HepG2 (cell line): ENCODE results near the gene LINGO1. TPM values are rescaled to one million over a fixed set of nuclear protein-coding genes. Genes with fewer than 3 reads are reported as not detected.
A peak's percentile ranks its signal among the peaks of the same experiment; 100 is the strongest.

ENCODE experiments used
- ATAC-seq: fragments of 200-7000 bp; cut with Tn5 transposase; 3 replicates; pipeline ENCODE4 v1.9.1; 2020; ENCODE audit warnings: mild to moderate bottlenecking, moderate library complexity
- BruUV-seq: library from RNA; stranded (reverse); fragments of 400-500 nt; replicated peaks from 2 replicates; lab custom pipeline; 2021; lab: Mats Ljungman, UMichigan
- CTCF ChIA-PET: fragments of 300-600 bp; formaldehyde crosslinking; extraction: SDS; loops from one replicate; lab custom pipeline; 2021; ENCODE audit warnings: low total read pairs, inconsistent platforms, low intra/inter-chr PET ratio; lab: Yijun Ruan, JAX
- POLR2A ChIA-PET: fragments of 350-600 bp; sonication (Branson Sonifier 250); formaldehyde crosslinking; loops from one replicate; lab custom pipeline; 2020; ENCODE audit warnings: antibody characterized with exemption, inconsistent platforms; lab: Yijun Ruan, JAX
- DNase-seq: peaks from one replicate; pipeline ENCODE4 v3.0.0-alpha.2; 2015; ENCODE audit warnings: low spot score
- FAIRE-seq: peaks from 3 replicates; lab custom pipeline; 2011; peaks lifted over from hg19 to GRCh38; lab: Jason Lieb, UNC
- H2AFZ ChIP-seq: one replicate; pipeline ENCODE4 v1.6.1; 2011; ENCODE audit warnings: low read length, inconsistent platforms
- H3K27ac ChIP-seq: fragments of 300-600 bp; 3 replicates; pipeline ENCODE4 v1.8.0; 2011; ENCODE audit warnings: mixed run types, mild to moderate bottlenecking, mixed read lengths, low read length, inconsistent platforms; ENCODE audit not compliant: insufficient read depth; ENCODE audit errors: extremely low read length
- H3K27me3 ChIP-seq, 2 experiments: fragments of 200-600 bp in 1 of 2; 2 replicates in 1 of 2; 3 replicates in 1 of 2; pipeline versions ENCODE4 v1.6.0 to v1.8.0; 2011; ENCODE audit warnings: low read length in 2 of 2, mild to moderate bottlenecking in 2 of 2, moderate library complexity in 2 of 2, inconsistent platforms in 1 of 2; ENCODE audit not compliant: insufficient read depth in 2 of 2, control insufficient read depth in 1 of 2
- H3K36me3 ChIP-seq, 2 experiments: fragments of 200-600 bp in 1 of 2; replicated peaks in 1 of 2; 2 replicates in 1 of 2; 3 replicates in 1 of 2; pipeline versions ENCODE4 v1.5.1 to v1.8.0; 2011; ENCODE audit warnings: low read length in 2 of 2, inconsistent platforms in 1 of 2; ENCODE audit not compliant: insufficient read depth in 2 of 2, control insufficient read depth in 1 of 2
- H3K4me1 ChIP-seq: 2 replicates; pipeline ENCODE4 v1.5.1; 2012; ENCODE audit warnings: low read length, inconsistent platforms; ENCODE audit not compliant: insufficient read depth
- H3K4me2 ChIP-seq: 2 replicates; pipeline ENCODE4 v1.6.0; 2011; ENCODE audit warnings: low read depth, low read length, inconsistent platforms
- H3K4me3 ChIP-seq, 3 experiments: fragments of 200-600 bp in 1 of 3; sonication (generic), shearing (Covaris generic) in 1 of 3; replicated peaks in 1 of 3; 2 replicates each; pipeline ENCODE4 v1.5.1; 2011 to 2016; ENCODE audit warnings: low read length in 3 of 3, inconsistent platforms in 2 of 3, low read depth in 2 of 3, mild to moderate bottlenecking in 2 of 3, control low read depth in 1 of 3, mixed read lengths in 1 of 3; ENCODE audit not compliant: insufficient read depth in 1 of 3
- H3K79me2 ChIP-seq: one replicate; pipeline ENCODE4 v1.6.1; 2011; ENCODE audit warnings: low read length, inconsistent platforms; ENCODE audit not compliant: insufficient read depth
- H3K9ac ChIP-seq: 2 replicates; pipeline ENCODE4 v1.6.0; 2011; ENCODE audit warnings: mild to moderate bottlenecking, low read depth, low read length, inconsistent platforms; ENCODE audit not compliant: insufficient read depth
- H3K9me3 ChIP-seq: 2 replicates; pipeline ENCODE4 v1.5.1; 2012; ENCODE audit warnings: mild to moderate bottlenecking, low read length
- H4K20me1 ChIP-seq: 2 replicates; pipeline ENCODE4 v1.6.0; 2011; ENCODE audit warnings: inconsistent platforms, mild to moderate bottlenecking, low read length, moderate library complexity; ENCODE audit not compliant: insufficient read depth
- WGBS: methylation state at CpG from one replicate; pipeline ENCODE4 v1.1.6; 2017; ENCODE audit warnings: low lambda C conversion rate; 5-methylcytosine and 5-hydroxymethylcytosine counted together
- in situ Hi-C: cut with HindIII; loops from 2 replicates; pipeline ENCODE4 v1.10.0; 2017; ENCODE audit warnings: low pct_unique_long_range_greater_than_20kb; ENCODE audit not compliant: extremely low pct_ligation_motif_present
- intact Hi-C: fragments of 100-400 bp; cut with micrococcal nuclease; formaldehyde crosslinking; loops from one replicate; pipeline ENCODE4 v1.10.0; 2022; ENCODE audit not compliant: unreplicated experiment
- polyA plus RNA-seq, 8 experiments: library from polyadenylated mRNA; depleted of rRNA in 3 of 8; stranded (reverse) in 7 of 8; unstranded in 1 of 8; fragments of >200 nt; fragmentation: Illumina TruSeq in 4 of 8; extraction: Trizol in 4 of 8; gene quantifications; 2 replicates each; pipeline versions ENCODE4 v1.2.1 to v1.2.3, GENCODE V29; 2011 to 2016; ENCODE audit warnings: low read depth in 4 of 8, missing spikeins in 1 of 8, mixed read lengths in 1 of 8; ENCODE audit not compliant: insufficient read depth in 1 of 8
- total RNA-seq, 5 experiments: library from RNA; depleted of rRNA; stranded (reverse); fragments of >200 nt; fragmentation: Illumina TruSeq; extraction: Trizol; gene quantifications; 2 replicates each; pipeline ENCODE4 v1.2.3, GENCODE V29; 2016; ENCODE audit warnings: low read depth in 1 of 5
- TF ChIP-seq, protein P1 (sequence below): sonication (generic); formaldehyde crosslinking; IDR thresholded peaks from 2 replicates; pipeline ENCODE4 v1.9.0; 2021; ENCODE audit warnings: mild to moderate bottlenecking, missing genetic modification reagents
- TF ChIP-seq, protein P2 (sequence below): IDR thresholded peaks from 2 replicates; pipeline ENCODE4 v1.6.1; 2016

Gene LINGO1
- total and polyA plus RNA-seq, 2 of the 13 experiments (the other 11 are each of a cell fraction or from before 2014, with no cell fraction given): 0.07 TPM; not detected in 1

- no peak overlapping the region for H2AFZ ChIP-seq
- POLR2A ChIA-PET: no interaction called here
Measured at GRCh38 chr15:77623755-77624524, 8.8 kb downstream of the LINGO1 start.

More at GRCh38 chr15:77623755-77624524, 8.8 kb downstream of the LINGO1 start:
- DNase-seq (no peak), FAIRE-seq (no peak), ATAC-seq (no peak)
- Histone ChIP-seq H4K20me1 (no peaks in the 10 kb centered on the region), H3K4me3 (no peak overlapping the region), H3K27me3 (peaks cover 0 to 6% of the 10 kb centered on the region in 2 experiments; a peak in 4 of 5 replicates), H3K9me3 (no peaks in the 10 kb centered on the region), H3K36me3 (no peaks in the 10 kb centered on the region), H3K9ac (no peak overlapping the region), H3K79me2 (no peaks in the 10 kb centered on the region), H3K4me2 (no peak overlapping the region), H3K4me1 (peaks cover 30% of the 10 kb centered on the region), H3K27ac (no peak overlapping the region)
- BruUV-seq: no TSS peak
- in situ Hi-C loops (no loop called here), intact Hi-C loops (no loop called here)
- CTCF ChIA-PET: interaction anchor here (1.5 kb wide), 1 partner anchor 10 kb away, joined by 12 read pairs; no protein-coding TSS in a partner anchor
- 54% methylated on average over 7 of the region's 11 CpGs for WGBS
- TF ChIP-seq, protein P1, sequence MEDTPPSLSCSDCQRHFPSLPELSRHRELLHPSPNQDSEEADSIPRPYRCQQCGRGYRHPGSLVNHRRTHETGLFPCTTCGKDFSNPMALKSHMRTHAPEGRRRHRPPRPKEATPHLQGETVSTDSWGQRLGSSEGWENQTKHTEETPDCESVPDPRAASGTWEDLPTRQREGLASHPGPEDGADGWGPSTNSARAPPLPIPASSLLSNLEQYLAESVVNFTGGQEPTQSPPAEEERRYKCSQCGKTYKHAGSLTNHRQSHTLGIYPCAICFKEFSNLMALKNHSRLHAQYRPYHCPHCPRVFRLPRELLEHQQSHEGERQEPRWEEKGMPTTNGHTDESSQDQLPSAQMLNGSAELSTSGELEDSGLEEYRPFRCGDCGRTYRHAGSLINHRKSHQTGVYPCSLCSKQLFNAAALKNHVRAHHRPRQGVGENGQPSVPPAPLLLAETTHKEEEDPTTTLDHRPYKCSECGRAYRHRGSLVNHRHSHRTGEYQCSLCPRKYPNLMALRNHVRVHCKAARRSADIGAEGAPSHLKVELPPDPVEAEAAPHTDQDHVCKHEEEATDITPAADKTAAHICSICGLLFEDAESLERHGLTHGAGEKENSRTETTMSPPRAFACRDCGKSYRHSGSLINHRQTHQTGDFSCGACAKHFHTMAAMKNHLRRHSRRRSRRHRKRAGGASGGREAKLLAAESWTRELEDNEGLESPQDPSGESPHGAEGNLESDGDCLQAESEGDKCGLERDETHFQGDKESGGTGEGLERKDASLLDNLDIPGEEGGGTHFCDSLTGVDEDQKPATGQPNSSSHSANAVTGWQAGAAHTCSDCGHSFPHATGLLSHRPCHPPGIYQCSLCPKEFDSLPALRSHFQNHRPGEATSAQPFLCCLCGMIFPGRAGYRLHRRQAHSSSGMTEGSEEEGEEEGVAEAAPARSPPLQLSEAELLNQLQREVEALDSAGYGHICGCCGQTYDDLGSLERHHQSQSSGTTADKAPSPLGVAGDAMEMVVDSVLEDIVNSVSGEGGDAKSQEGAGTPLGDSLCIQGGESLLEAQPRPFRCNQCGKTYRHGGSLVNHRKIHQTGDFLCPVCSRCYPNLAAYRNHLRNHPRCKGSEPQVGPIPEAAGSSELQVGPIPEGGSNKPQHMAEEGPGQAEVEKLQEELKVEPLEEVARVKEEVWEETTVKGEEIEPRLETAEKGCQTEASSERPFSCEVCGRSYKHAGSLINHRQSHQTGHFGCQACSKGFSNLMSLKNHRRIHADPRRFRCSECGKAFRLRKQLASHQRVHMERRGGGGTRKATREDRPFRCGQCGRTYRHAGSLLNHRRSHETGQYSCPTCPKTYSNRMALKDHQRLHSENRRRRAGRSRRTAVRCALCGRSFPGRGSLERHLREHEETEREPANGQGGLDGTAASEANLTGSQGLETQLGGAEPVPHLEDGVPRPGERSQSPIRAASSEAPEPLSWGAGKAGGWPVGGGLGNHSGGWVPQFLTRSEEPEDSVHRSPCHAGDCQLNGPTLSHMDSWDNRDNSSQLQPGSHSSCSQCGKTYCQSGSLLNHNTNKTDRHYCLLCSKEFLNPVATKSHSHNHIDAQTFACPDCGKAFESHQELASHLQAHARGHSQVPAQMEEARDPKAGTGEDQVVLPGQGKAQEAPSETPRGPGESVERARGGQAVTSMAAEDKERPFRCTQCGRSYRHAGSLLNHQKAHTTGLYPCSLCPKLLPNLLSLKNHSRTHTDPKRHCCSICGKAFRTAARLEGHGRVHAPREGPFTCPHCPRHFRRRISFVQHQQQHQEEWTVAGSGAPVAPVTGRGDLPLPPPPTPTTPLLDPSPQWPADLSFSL (CRISPR knock-in tag): peak; percentile 85
- TF ChIP-seq, protein P2, sequence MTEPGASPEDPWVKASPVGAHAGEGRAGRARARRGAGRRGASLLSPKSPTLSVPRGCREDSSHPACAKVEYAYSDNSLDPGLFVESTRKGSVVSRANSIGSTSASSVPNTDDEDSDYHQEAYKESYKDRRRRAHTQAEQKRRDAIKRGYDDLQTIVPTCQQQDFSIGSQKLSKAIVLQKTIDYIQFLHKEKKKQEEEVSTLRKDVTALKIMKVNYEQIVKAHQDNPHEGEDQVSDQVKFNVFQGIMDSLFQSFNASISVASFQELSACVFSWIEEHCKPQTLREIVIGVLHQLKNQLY: no peak
- TF ChIP-seq, all 625 proteins: peak for 1
